ENCODE measurements around the gene PAMR1. TPM values are rescaled to one million over a fixed set of nuclear protein-coding genes. Genes with fewer than 3 reads are reported as not detected.

The PAMR1 gene
- total and polyA plus RNA-seq, 2 of the 8 experiments (the other 6 are each of a cell fraction or from before 2014, with no cell fraction given) = 3.0 to 6.9 TPM

GRCh38 chr11:35511666-35512065 is 13.8 kb downstream of the PAMR1 start:
- H3K4ac ChIP-seq (replicated peaks; ENCODE audit: insufficient read length, low read depth, low read length) = no peak overlapping the region
- no peak overlapping the region for H3K4me3 ChIP-seq (ENCODE audit: extremely low read depth in 1 of 4, insufficient read depth in 2 of 4, low read depth in 3 of 4, low read length in 4 of 4)
- no peak overlapping the region for H3K56ac ChIP-seq (replicated peaks; ENCODE audit: insufficient read length, low read depth, low read length)
- H3K14ac ChIP-seq (ENCODE audit: insufficient read length) = no peak overlapping the region
- H2BK120ac ChIP-seq (replicated peaks; ENCODE audit: low read depth, low read length) = no peak overlapping the region
- CTCF ChIA-PET (ENCODE audit: partially characterized antibody) = interaction anchor here (0.6 to 1.7 kb wide), 3 partner anchors 13 to 310 kb away, joined by 3 read pairs; no protein-coding TSS in a partner anchor
- no peaks in the 10 kb centered on the region for H3K23me2 ChIP-seq (ENCODE audit: low read depth, low read length)
- H2AK5ac ChIP-seq (ENCODE audit: low read depth, low read length) = no peak overlapping the region
- TF ChIP-seq BCL11A (IDR thresholded peaks at IDR 0.05; ENCODE audit: low read depth in 2 of 2, low read length in 2 of 2) (no peak), CHD2 (IDR thresholded peaks at IDR 0.05; ENCODE audit: low read length) (no peak), SP1 (IDR thresholded peaks at IDR 0.05; ENCODE audit: low read depth, low read length) (no peak), SRF (IDR thresholded peaks at IDR 0.05; ENCODE audit: low read depth, low read length) (no peak), SIX5 (IDR thresholded peaks at IDR 0.05; ENCODE audit: low read depth, low read length) (no peak), TEAD4 (IDR thresholded peaks at IDR 0.05; ENCODE audit: low read depth, low read length) (no peak), CEBPB (IDR thresholded peaks at IDR 0.05; ENCODE audit: low read depth, low read length) (no peak), RNF2 (IDR thresholded peaks at IDR 0.05; ENCODE audit: borderline replicate concordance, low read depth, low read length, missing control alignments, poor library complexity, severe bottlenecking) (no peak), RFX5 (IDR thresholded peaks at IDR 0.05; ENCODE audit: borderline replicate concordance, low read depth, low read length) (no peak), SP4 (IDR thresholded peaks at IDR 0.05; ENCODE audit: low read length) (no peak), POU5F1 (IDR thresholded peaks at IDR 0.05; ENCODE audit: low read depth, low read length) (no peak), JUND (IDR thresholded peaks at IDR 0.05; ENCODE audit: low read length) (no peak)
- TF ChIP-seq, protein P1, sequence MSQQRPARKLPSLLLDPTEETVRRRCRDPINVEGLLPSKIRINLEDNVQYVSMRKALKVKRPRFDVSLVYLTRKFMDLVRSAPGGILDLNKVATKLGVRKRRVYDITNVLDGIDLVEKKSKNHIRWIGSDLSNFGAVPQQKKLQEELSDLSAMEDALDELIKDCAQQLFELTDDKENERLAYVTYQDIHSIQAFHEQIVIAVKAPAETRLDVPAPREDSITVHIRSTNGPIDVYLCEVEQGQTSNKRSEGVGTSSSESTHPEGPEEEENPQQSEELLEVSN (IDR thresholded peaks at IDR 0.05) = no peak
- H4K91ac ChIP-seq (replicated peaks; ENCODE audit: insufficient read length, low read length) = no peak overlapping the region
- no peak overlapping the region for H2BK12ac ChIP-seq (ENCODE audit: low read depth, low read length)
- no peak overlapping the region for H2BK15ac ChIP-seq (ENCODE audit: low read length)
- no peak overlapping the region for H3K23ac ChIP-seq (ENCODE audit: insufficient read length)
- no peaks in the 10 kb centered on the region for H4K20me1 ChIP-seq (replicated peaks in 1 of 2; ENCODE audit: control insufficient read depth in 1 of 2, insufficient read depth in 2 of 2, low read length in 2 of 2)
- peaks cover 3 to 11% of the 10 kb centered on the region in 2 experiments; a peak in 2 of 4 replicates for H3K9me3 ChIP-seq (ENCODE audit: insufficient read depth in 2 of 2, low read depth in 1 of 2, low read length in 1 of 2)
- 0 out of 7 replicates have a peak, but pooled peaks cover 0 to 2% (median 0%) of the 10 kb centered on the region in 4 experiments for H3K4me1 ChIP-seq (replicated peaks in 1 of 4; ENCODE audit: control insufficient read depth in 3 of 4, insufficient read depth in 4 of 4, low read length in 3 of 4)
- no peaks in the 10 kb centered on the region for H3K79me1 ChIP-seq (ENCODE audit: low read depth, low read length)
- H3K18ac ChIP-seq (ENCODE audit: extremely low read depth, low read length) = no peak overlapping the region
- H2BK20ac ChIP-seq (ENCODE audit: low read length) = no peak overlapping the region
- POLR2A ChIA-PET (ENCODE audit: partially characterized antibody) = no interaction called here
- H4K5ac ChIP-seq (ENCODE audit: insufficient read length, low read depth, low read length) = no peak overlapping the region
- 90% methylated on average over 5 of the region's 5 CpGs; no CpG with 5 or more reads in 1 of the 2 experiments for WGBS, 2 experiments (ENCODE audit: extremely low coverage in 1 of 2, insufficient coverage in 1 of 2, insufficient read length in 1 of 2, insufficient replicate concordance in 2 of 2, low coverage in 1 of 2, low lambda C conversion rate in 2 of 2, missing lambda C conversion rate in 1 of 2)
- H3K36me3 ChIP-seq (ENCODE audit: control insufficient read depth in 2 of 4, insufficient read depth in 4 of 4, low read length in 3 of 4) = peaks cover 0 to 3% (median 0%) of the 10 kb centered on the region in 4 experiments; a peak in 1 of 8 replicates
- no peak overlapping the region for H2AFZ ChIP-seq (ENCODE audit: low read length)
- no peak overlapping the region for H3K9ac ChIP-seq (replicated peaks in 1 of 4; ENCODE audit: extremely low read depth in 1 of 4, low read depth in 3 of 4, low read length in 3 of 4)
- H3K27me3 ChIP-seq (replicated peaks in 1 of 4; ENCODE audit: control insufficient read depth in 3 of 4, extremely low read depth in 1 of 4, insufficient read depth in 3 of 4, low read length in 3 of 4) = peaks cover 0 to 3% (median 1%) of the 10 kb centered on the region in 4 experiments; a peak in 4 of 7 replicates
- H3K79me2 ChIP-seq (ENCODE audit: control insufficient read depth in 1 of 2, insufficient read depth in 2 of 2, low read length in 2 of 2) = no peaks in the 10 kb centered on the region
- H2BK5ac ChIP-seq (ENCODE audit: low read depth, low read length) = no peak overlapping the region
- no peak overlapping the region for H3K27ac ChIP-seq (ENCODE audit: low read depth, low read length)
- H3K4me2 ChIP-seq (ENCODE audit: insufficient read depth in 1 of 2, low read depth in 2 of 2, low read length in 2 of 2) = no peak overlapping the region
- H4K8ac ChIP-seq (ENCODE audit: extremely low read depth, insufficient read depth, low read length) = no peak overlapping the region
- DNase-seq (ENCODE audit: low read depth in 1 of 2, low spot score in 2 of 2) (no peak), FAIRE-seq (no peak)

All from H1 (cell line).